ENCODE measurements around the gene CCDC106.

DNA sequence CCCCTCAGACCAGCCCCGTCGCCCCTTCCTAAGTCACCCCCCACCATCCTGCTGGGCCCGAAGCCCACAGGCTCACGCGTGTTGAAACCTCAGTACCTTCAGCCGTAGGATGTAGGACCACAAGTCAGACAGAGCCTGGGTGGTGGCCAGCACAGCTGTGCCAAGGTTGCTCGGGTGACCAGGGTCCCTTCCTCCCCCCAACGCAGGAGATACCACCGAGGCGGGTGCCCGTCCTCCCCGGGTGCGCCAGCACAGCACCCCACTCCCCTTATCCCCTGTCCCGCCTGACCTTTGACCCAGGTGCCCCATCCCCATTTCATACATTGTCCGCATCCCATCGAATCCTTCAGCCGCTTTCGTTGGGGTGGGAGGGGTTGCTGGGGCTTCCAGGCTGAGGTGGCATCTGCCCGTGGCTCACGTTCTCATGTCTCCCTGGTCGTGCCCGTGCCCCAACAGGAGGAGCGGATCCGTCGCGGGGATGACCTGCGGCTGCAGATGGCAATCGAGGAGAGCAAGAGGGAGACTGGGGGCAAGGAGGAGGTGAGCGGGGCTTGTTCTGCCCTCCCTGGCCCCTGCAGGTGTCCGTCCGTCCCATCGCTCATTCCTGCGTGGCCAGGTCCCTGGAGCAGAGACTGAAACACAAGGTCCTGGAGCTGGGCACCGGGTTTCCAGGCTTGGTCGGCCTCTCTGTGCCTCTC is 41.5 kb downstream of the CCDC106 start:
- TF ChIP-seq, protein P1, sequence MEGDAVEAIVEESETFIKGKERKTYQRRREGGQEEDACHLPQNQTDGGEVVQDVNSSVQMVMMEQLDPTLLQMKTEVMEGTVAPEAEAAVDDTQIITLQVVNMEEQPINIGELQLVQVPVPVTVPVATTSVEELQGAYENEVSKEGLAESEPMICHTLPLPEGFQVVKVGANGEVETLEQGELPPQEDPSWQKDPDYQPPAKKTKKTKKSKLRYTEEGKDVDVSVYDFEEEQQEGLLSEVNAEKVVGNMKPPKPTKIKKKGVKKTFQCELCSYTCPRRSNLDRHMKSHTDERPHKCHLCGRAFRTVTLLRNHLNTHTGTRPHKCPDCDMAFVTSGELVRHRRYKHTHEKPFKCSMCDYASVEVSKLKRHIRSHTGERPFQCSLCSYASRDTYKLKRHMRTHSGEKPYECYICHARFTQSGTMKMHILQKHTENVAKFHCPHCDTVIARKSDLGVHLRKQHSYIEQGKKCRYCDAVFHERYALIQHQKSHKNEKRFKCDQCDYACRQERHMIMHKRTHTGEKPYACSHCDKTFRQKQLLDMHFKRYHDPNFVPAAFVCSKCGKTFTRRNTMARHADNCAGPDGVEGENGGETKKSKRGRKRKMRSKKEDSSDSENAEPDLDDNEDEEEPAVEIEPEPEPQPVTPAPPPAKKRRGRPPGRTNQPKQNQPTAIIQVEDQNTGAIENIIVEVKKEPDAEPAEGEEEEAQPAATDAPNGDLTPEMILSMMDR (IDR thresholded peaks at IDR 0.05) = no peak
- TF ChIP-seq, protein P2, sequence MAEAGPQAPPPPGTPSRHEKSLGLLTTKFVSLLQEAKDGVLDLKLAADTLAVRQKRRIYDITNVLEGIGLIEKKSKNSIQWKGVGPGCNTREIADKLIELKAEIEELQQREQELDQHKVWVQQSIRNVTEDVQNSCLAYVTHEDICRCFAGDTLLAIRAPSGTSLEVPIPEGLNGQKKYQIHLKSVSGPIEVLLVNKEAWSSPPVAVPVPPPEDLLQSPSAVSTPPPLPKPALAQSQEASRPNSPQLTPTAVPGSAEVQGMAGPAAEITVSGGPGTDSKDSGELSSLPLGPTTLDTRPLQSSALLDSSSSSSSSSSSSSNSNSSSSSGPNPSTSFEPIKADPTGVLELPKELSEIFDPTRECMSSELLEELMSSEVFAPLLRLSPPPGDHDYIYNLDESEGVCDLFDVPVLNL (CRISPR knock-in tag; IDR thresholded peaks at IDR 0.05; ENCODE audit: borderline replicate concordance, low read depth) = no peak
- TF ChIP-seq NR1H2 (CRISPR knock-in tag; IDR thresholded peaks at IDR 0.05) (no peak), STAT6 (CRISPR knock-in tag; conservative IDR thresholded peaks at IDR 0.05; ENCODE audit: low read depth) (no peak), ELF4 (CRISPR knock-in tag; IDR thresholded peaks at IDR 0.05; ENCODE audit: low read depth) (no peak), SMAD3 (CRISPR knock-in tag; IDR thresholded peaks at IDR 0.05; ENCODE audit: borderline replicate concordance) (no peak), TCF7 (CRISPR knock-in tag; IDR thresholded peaks at IDR 0.05; ENCODE audit: low read depth) (no peak), RELA (CRISPR knock-in tag; IDR thresholded peaks at IDR 0.05; ENCODE audit: borderline replicate concordance) (no peak)
- TF ChIP-seq, protein P3, sequence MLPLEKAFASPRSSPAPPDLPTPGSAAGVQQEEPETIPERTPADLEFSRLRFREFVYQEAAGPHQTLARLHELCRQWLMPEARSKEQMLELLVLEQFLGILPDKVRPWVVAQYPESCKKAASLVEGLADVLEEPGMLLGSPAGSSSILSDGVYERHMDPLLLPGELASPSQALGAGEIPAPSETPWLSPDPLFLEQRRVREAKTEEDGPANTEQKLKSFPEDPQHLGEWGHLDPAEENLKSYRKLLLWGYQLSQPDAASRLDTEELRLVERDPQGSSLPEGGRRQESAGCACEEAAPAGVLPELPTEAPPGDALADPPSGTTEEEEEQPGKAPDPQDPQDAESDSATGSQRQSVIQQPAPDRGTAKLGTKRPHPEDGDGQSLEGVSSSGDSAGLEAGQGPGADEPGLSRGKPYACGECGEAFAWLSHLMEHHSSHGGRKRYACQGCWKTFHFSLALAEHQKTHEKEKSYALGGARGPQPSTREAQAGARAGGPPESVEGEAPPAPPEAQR (CRISPR knock-in tag; IDR thresholded peaks at IDR 0.05) = no peak
- TF ChIP-seq, protein P4, sequence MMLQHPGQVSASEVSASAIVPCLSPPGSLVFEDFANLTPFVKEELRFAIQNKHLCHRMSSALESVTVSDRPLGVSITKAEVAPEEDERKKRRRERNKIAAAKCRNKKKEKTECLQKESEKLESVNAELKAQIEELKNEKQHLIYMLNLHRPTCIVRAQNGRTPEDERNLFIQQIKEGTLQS (CRISPR knock-in tag; conservative IDR thresholded peaks at IDR 0.05) = no peak
- TF ChIP-seq, protein P5, sequence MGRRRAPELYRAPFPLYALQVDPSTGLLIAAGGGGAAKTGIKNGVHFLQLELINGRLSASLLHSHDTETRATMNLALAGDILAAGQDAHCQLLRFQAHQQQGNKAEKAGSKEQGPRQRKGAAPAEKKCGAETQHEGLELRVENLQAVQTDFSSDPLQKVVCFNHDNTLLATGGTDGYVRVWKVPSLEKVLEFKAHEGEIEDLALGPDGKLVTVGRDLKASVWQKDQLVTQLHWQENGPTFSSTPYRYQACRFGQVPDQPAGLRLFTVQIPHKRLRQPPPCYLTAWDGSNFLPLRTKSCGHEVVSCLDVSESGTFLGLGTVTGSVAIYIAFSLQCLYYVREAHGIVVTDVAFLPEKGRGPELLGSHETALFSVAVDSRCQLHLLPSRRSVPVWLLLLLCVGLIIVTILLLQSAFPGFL (CRISPR knock-in tag; IDR thresholded peaks at IDR 0.05; ENCODE audit: borderline replicate concordance) = no peak

Data from WTC11 (cell line).